Activated CD4-positive, CD25-positive, alpha-beta regulatory T cell treated with anti-CD3 and anti-CD28 coated beads, Interleukin-2, amount 50 U/mL, for 72 hours (primary cell): ENCODE data around the gene WDR37.

Experiments
- DNase-seq: peaks from one replicate; pipeline ENCODE4 v3.0.0; 2021

WDR37 gene

DNA sequence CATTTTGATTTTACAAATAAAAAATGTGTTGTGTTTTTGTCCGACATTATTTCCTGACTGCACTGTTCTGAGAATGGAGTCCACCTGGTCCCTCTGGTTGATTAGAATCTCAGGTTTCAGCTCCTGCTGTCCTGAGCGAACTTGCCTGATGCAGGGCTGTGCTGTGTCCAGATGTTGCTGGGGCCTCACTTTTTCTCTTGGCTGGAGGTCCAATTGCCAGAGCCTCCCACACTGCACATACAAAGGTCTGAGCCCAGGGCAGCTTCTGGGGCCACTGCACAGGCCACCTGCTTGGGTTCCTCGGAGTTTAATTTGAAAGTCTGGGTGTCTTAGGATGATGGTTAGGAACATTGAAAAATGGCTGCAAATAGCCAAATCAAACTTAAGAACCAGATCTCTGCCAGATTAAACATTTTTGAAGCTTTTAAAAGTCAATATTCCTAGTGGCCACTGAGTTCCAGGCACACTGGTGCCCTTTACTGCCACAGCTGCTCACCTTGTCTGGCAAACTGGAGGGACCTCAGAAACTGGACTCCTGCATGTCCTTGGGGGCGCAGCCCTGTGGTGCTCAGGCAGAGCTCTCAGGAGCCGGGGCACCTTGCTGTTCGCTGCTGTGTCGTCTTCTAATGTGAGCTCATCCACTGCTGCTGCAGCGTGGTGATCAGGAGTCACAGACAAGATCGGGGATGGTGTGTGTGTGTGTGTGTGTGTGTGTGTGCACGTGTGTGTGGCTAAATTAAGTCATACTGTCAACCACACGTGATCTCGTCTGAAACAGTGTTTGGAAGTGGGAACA, 75.0 kb downstream of the WDR37 start:
- no peak for DNase-seq

DNA sequence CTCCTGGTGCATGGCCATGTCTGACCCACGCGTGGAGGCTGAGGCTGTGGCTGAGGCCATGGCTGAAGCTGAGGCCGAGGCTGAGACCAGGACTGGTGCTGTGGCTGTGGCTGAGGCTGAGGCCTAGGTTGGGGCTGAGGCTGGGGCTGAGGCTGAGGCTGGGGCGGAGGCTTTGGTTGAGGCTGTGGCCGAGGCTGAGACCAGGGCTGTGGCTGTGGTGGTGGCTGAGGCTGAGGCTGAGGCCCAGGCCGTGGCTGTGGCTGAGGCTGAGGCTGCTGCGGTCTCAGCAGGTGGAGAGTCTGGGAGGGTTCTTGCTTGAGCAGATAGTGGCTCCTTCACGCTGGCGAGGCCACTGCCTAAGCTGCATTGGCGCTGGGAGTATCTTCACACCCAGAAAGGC, 76.4 kb downstream of the WDR37 start:
- DNase-seq = no peak

GRCh38 chr10:1133495-1134045, 77.4 kb downstream of the WDR37 start:
- DNase-seq = no peak

GRCh38 chr10:1134156-1134555, 78.0 kb downstream of the WDR37 start:
- DNase-seq = no peak

DNA sequence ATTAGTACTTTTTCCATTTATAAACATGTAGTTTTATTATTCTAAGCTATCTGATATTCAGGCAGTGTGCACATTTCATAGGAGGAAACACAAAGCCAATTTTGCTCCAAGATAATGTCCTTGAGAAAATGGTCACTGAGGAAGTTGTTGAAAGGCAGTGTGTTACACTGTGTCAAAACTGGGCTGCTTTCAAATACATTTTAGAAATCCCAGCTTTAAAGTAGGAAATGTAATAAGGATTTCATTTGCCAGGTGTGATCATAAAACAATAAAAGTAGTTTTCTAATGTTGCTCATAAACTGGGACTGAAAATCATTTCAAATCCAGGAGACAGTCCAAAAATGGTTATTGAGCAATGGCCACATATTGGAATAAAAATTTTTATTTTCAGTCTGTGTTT, 80.1 kb downstream of the WDR37 start:
- DNase-seq = no peak

DNA sequence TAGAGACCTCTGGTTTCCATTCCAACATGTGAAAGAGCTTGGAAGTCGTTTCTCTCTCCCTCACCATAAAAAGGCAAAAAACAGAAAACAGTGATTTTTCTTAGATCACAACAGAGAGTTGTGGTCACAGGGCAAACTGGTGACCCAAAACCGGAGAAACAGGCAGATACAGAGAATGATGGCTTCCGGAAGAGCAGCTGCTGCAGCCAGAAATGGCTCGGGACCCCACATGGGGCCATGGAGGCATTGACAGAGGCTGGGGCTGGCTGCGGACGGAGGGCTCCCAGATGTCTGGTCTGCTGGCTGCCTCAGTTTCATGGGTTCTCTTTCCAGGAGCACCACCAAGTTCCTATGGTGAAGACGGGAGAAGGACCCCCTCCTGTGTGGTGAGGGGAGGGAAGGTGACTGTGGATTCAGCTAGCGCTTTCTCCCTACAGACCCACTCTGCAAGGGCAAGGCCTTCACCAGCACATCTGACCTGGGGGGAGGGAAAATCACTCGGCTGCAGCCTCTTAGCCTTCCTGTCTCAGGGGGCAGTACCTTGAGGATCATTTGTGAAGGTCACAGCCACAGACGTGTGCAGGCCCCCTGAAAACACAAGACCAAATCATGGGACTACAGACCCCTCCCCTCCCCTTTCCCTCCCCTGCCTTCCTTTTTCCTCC, 81.4 kb downstream of the WDR37 start:
- DNase-seq = no peak

- DNase-seq = no peak
Observed at GRCh38 chr10:1138529-1138928, 82.3 kb downstream of the WDR37 start.

DNA sequence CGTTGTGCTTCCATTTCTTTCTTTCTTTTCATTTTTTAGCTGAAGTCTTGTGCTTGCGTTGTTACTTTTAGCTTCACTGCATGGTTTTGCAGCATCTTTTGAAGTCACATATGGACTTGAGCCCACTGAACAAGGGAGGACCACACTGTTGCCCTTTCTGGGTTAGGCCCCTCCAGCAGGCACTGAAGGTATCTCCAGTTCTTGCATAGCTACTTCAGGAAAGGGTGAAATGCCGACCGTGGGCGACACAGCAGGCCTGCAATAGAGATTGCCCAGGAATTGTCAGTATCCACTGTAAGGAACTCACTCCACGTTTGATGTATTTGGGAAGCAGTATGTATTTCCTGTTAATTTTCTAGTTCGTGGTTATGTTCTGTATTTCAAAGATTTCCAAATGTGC, 85.1 kb downstream of the WDR37 start:
- no peak for DNase-seq

GRCh38 chr10:1141701-1142100, 85.5 kb downstream of the WDR37 start:
- DNase-seq = no peak

GRCh38 chr10:1142596-1142995, 86.4 kb downstream of the WDR37 start:
- no peak for DNase-seq

DNA sequence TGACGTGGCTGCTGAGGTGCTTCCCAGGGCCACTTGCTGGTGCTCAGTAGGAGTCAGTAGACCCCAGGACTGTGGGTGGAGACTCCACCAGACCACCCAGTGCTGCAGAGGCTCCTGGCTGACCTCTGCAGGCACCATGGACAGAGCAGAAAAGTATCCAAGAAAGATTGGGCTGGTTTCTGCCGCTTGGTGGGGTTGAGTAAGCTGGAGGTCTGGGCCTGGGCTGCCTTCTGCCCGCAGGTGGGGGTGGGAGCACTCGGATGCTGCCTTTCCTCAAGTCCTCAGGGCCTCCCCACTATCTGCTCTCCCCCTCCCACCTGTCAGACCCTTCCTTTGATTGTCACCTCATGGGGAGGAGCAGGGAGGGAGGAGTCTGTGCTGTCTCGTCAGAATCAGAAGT, 91.6 kb downstream of the WDR37 start:
- DNase-seq = no peak

- DNase-seq = no peak
Observed at GRCh38 chr10:1148855-1149605, 92.8 kb downstream of the WDR37 start.

- DNase-seq = peak; percentile 28
Observed at GRCh38 chr10:1149793-1150637, 93.8 kb downstream of the WDR37 start.

GRCh38 chr10:1150638-1150955, 94.4 kb downstream of the WDR37 start:
- DNase-seq = peak; percentile 6

GRCh38 chr10:1151076-1152033, 95.2 kb downstream of the WDR37 start:
- peak; percentile 24 for DNase-seq

GRCh38 chr10:1152386-1153250, 96.4 kb downstream of the WDR37 start:
- DNase-seq = peak; percentile 27

- DNase-seq = no peak
Observed at GRCh38 chr10:1153251-1153763, 97.1 kb downstream of the WDR37 start.

DNA sequence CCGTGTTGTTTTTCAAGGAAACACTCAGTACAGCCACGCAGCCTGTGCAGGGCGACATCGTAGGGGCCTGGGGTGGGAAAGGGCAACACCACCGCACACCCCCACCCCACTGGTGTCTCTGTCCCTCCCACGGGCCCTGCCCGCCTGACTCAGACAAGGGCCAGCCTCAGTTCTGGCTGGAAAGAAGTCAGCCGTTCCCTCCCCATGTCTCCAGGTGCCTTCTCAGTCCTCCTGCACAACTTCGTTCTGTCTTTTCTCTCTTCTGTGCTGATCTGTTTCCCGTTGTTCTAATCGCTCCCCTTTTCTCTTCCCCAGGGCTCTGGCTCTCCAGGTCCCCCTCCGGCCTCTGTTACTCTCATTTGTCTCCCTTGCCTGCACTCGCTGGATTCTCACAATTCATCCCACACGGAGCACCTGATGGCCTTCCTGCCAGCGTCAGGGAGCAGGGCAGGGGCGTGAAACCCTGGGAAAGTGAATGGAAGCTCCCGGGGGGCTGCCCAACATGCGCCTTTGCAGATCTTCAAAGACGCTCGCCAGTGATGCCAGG, 97.7 kb downstream of the WDR37 start:
- DNase-seq = peak; percentile 26

DNA sequence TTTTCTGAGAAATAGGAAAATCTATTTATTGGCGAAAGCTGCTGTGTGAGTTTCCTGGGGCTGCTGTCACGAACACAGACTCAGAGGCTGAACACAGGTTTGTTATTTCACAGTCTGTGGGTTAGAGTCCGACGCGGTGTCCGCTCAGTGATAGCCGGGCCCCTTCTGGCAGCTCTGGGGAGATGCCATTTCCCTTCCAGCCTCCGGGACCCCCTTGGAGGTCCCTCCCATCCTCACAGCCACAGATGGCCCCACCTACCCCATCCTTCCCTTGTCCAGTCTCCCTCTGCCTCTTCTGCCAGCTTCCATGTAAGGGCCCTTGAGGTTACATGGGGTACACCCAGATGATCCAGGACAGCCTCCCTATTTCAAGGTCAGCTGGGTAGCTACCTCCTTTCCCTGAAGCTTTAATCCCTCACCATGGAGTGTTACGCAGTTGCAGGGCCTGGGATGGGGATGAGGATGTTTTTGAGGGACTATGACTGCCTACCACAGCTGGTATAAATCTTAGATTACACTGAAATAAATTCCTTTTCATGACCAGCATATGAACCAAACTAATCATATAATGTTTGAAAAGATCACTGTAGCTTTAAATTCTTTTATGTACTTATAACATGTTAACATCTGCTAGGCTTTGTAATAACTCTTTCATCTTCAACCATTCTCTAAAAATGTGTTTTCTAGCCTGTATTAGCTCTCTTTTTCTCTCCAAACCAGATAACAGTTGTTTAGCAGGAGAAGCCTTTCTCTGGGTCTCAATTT, 98.5 kb downstream of the WDR37 start:
- peak; percentile 26 for DNase-seq
